Activated B cell treated with CpG ODN at 0.5 μM for 24 hours (primary cell): ENCODE results near the gene CCR3. TPM values are rescaled to one million over a fixed set of nuclear protein-coding genes. Genes with fewer than 3 reads are reported as not detected.

Experiments
- ATAC-seq: fragments of 200-7000 bp; cut with Tn5 transposase; one replicate; pipeline ENCODE4 v1.10.0; 2021; ENCODE audit warnings: low read depth, mild to moderate bottlenecking, moderate library complexity
- CTCF ChIA-PET: fragments of 350-600 bp; sonication (Branson Sonifier 250); formaldehyde crosslinking; loops from one replicate; lab custom pipeline; 2021; ENCODE audit warnings: antibody characterized with exemption; lab: Charles Lee
- POLR2A ChIA-PET: fragments of 350-600 bp; sonication (Branson Sonifier 250); formaldehyde crosslinking; loops from one replicate; lab custom pipeline; 2021; ENCODE audit warnings: antibody characterized with exemption; lab: Charles Lee
- DNase-seq: peaks from one replicate; pipeline ENCODE4 v3.0.0; 2022
- H3K27ac Mint-ChIP-seq: one replicate; pipeline ENCODE4 v1.8.0; 2020; ENCODE audit warnings: mixed read lengths
- H3K27me3 Mint-ChIP-seq: one replicate; pipeline ENCODE4 v1.8.0; 2021; ENCODE audit warnings: mixed read lengths
- H3K36me3 Mint-ChIP-seq: one replicate; pipeline ENCODE4 v1.8.0; 2021; ENCODE audit warnings: low read depth, mixed read lengths
- H3K4me1 Mint-ChIP-seq: one replicate; pipeline ENCODE4 v1.8.0; 2021; ENCODE audit warnings: mixed read lengths
- H3K4me3 Mint-ChIP-seq: one replicate; pipeline ENCODE4 v1.8.0; 2020; ENCODE audit warnings: mild to moderate bottlenecking, mixed read lengths
- H3K9me3 Mint-ChIP-seq: one replicate; pipeline ENCODE4 v1.8.0; 2020; ENCODE audit warnings: mixed read lengths
- CTCF ChIP-seq: fragments of 200-600 bp; IDR thresholded peaks from one replicate; pipeline ENCODE4 v1.8.0; 2022; ENCODE audit warnings: antibody characterized with exemption, mild to moderate bottlenecking
- intact Hi-C: fragments of 100-400 bp; cut with micrococcal nuclease; formaldehyde crosslinking; loops from one replicate; pipeline ENCODE4 v1.15.1; 2024
- total RNA-seq: library from RNA; stranded (reverse); gene quantifications from 2 replicates; pipeline ENCODE4 v1.2.3, GENCODE V29; 2022

The CCR3 gene
- not detected in 2 replicates for total RNA-seq

DNA sequence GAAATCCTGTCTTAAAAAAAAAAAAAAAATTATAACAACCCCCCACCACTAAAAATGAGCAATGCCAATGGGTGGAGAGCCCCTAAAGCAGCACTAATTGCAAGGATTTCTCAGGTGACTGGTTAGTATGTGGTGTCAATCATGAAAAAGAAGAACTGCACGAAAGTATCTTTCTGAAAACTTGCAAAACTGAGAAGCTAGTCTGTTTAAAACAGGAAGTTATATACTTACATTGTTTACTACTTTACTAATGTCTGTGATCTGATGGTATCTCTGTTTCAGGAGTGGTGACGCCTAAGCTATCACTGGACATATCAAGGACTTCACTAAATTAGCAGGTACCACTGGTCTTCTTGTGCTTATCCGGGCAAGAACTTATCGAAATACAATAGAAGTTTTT is at the start of gene CCR3:
CCR3 (plus strand) TSS at position 341 of the 400 bp plus-strand sequence. CDS start 22,699 bp downstream, outside the sequence.
- ATAC-seq (peak; percentile 56), DNase-seq (no peak)
- ChIA-PET CTCF (no interaction called here), POLR2A (interaction anchor here (0.7 kb wide), 1 partner anchor 20 kb away, joined by 3 read pairs; no protein-coding TSS in a partner anchor)
- H3K36me3 Mint-ChIP-seq = no peaks in the 10 kb centered on the region
- H3K4me3 Mint-ChIP-seq = peak within 1 kb of the TSS; percentile 16
- H3K27ac Mint-ChIP-seq = no peak within 1 kb of the TSS
- no peak for TF ChIP-seq CTCF
- H3K4me1 Mint-ChIP-seq = peaks cover 11% of the 10 kb centered on the region
- H3K27me3 Mint-ChIP-seq = no peaks in the 10 kb centered on the region
- intact Hi-C loops = no loop called here
- no peaks in the 10 kb centered on the region for H3K9me3 Mint-ChIP-seq

DNA sequence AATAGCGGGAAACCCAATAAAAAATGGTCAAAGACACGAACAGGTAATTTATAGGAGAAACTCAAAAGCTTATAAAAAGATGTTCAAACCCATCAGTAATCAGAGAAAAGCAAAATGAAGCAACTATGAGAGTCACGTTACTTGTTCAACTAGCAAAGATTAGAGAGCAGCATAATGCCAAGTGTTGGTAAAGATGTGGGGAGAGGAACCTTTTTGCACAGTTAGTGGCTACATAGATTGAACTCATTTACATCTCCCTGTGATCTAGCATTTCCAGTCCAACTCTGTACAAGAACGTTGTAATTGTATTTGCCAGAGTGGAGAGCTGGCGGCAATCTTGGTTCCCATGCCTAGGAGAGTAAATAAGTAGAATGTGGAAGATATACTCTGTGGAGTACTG is 49.3 kb upstream of the CCR3 start:
- ChIA-PET CTCF (no interaction called here), POLR2A (interaction anchor here (1.4 kb wide), 1 partner anchor 12 kb away, joined by 4 read pairs; no protein-coding TSS in a partner anchor)
- Mint-ChIP-seq H3K27ac (no peak overlapping the region), H3K27me3 (no peaks in the 10 kb centered on the region), H3K36me3 (peaks cover 2% of the 10 kb centered on the region), H3K9me3 (peaks cover 21% of the 10 kb centered on the region), H3K4me3 (no peak overlapping the region), H3K4me1 (peaks cover 20% of the 10 kb centered on the region)
- intact Hi-C loops = no loop called here
- no peak for TF ChIP-seq CTCF
- DNase-seq (no peak), ATAC-seq (no peak)

- Mint-ChIP-seq H3K4me1 (peaks cover 16% of the 10 kb centered on the region), H3K27ac (no peak overlapping the region), H3K9me3 (peaks cover 21% of the 10 kb centered on the region), H3K27me3 (no peaks in the 10 kb centered on the region), H3K4me3 (no peak overlapping the region), H3K36me3 (peaks cover 2% of the 10 kb centered on the region)
- ATAC-seq (no peak), DNase-seq (no peak)
- ChIA-PET CTCF (interaction anchor here (0.6 kb wide), 1 partner anchor 367 kb away, joined by 3 read pairs; no protein-coding TSS in a partner anchor), POLR2A (interaction anchor here (1.4 kb wide), 1 partner anchor 11 kb away, joined by 4 read pairs; no protein-coding TSS in a partner anchor)
- intact Hi-C loops = no loop called here
- TF ChIP-seq CTCF = no peak
Observed at GRCh38 chr3:46193436-46193835, 48.8 kb upstream of the CCR3 start.

DNA sequence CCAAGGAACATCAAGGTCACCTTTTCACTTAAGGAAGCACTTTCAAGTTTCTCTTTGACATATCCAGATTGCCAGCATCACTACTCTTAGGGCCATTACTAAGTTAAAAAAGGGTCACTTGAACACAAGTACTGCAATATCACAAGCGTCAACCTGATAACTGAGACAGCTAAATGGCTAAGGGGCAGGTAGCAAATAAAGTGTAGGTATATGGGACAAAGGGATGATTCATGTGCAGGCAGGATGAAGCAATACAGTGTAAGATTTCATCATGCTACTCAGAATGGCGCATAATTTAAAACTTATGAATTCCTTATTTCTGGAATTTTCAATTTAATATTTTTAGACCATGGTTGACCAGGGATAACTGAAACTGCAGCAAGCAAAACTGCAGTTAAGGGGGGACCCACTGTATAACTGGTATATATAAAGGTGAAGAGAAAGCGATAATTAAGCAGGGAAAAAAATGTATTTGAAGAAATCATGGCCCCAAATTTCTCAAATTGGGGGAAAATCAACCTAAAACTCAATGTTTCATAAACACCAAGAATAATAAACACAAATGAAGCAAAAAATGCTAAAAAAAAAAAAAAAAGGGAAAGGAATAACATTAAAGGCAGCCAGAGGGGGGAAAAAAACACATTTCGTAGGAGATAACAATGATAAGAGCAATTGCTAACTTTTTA is 47.2 kb upstream of the CCR3 start:
- no peak for TF ChIP-seq CTCF
- H3K4me3 Mint-ChIP-seq = no peak overlapping the region
- ChIA-PET POLR2A (no interaction called here), CTCF (no interaction called here)
- peaks cover 2% of the 10 kb centered on the region for H3K36me3 Mint-ChIP-seq
- no peak for ATAC-seq
- intact Hi-C loops = no loop called here
- H3K27ac Mint-ChIP-seq = no peak overlapping the region
- peaks cover 9% of the 10 kb centered on the region for H3K4me1 Mint-ChIP-seq
- no peak for DNase-seq
- H3K27me3 Mint-ChIP-seq = no peaks in the 10 kb centered on the region
- H3K9me3 Mint-ChIP-seq = peaks cover 21% of the 10 kb centered on the region

- intact Hi-C loops = no loop called here
- Mint-ChIP-seq H3K36me3 (peaks cover 2% of the 10 kb centered on the region), H3K27me3 (no peaks in the 10 kb centered on the region), H3K4me3 (no peak overlapping the region), H3K27ac (no peak overlapping the region), H3K4me1 (peaks cover 6% of the 10 kb centered on the region), H3K9me3 (peaks cover 21% of the 10 kb centered on the region)
- ChIA-PET CTCF (interaction anchor here (1.2 to 1.3 kb wide), 2 partner anchors 12 to 118 kb away, joined by 3 read pairs; partner anchors contain the start of gene CCR1), POLR2A (no interaction called here)
- TF ChIP-seq CTCF = no peak
- DNase-seq = no peak
- no peak for ATAC-seq
Observed at GRCh38 chr3:46196261-46196957, 45.9 kb upstream of the CCR3 start.
